ENCODE data around the gene MYO18A. TPM values are rescaled to one million over a fixed set of nuclear protein-coding genes. Genes with fewer than 3 reads are reported as not detected.

MYO18A gene
- total RNA-seq, 1 experiment from 2014 or later = 37.2 TPM

DNA sequence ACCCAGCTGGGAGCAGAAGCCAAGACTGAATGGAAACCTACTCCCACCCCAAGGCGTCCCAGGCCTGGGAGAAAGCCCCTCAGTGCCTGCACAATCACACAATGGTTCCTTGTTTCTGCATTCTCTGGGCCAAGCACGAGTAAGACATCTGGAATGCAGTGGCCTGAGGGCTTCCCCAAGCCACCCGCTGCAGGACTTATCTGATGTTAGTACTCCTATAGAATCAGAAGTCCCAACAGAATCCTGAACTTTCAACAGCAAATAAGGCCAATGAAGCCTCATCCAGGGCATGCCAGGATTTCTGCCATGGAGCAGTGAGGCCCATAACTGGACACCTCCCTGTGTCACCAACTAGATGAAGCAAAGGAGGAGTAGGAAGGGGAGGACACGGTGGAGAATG, 28.6 kb downstream of the MYO18A start:
- H3K27ac ChIP-seq (ENCODE audit: low read depth, low read length) = peak overlapping the region; percentile 81
- H3K79me2 ChIP-seq (ENCODE audit: insufficient read depth, low read length) = peaks cover 44% of the 10 kb centered on the region
- peaks cover 87 to 99% of the 10 kb centered on the region in 2 experiments for H3K4me1 ChIP-seq (ENCODE audit: control insufficient read depth in 1 of 2, insufficient read depth in 2 of 2, low read length in 2 of 2)
- H3K36me3 ChIP-seq (ENCODE audit: control insufficient read depth in 1 of 2, insufficient read depth in 2 of 2, low read length in 2 of 2) = no peaks in the 10 kb centered on the region
- ChIA-PET CTCF (interaction anchor here (1.2 to 1.9 kb wide), 3 partner anchors 27 to 139 kb away, joined by 4 to 14 read pairs (median 5); partner anchors contain the start of gene MYO18A), RAD21 (ENCODE audit: low non-redundant PET in 1 of 2, low total read pairs in 2 of 2, uncharacterized antibody in 2 of 2, unreplicated experiment in 2 of 2) (interaction anchor here (0.6 to 1.1 kb wide), 2 partner anchors 28 to 29 kb away, joined by 3 to 4 read pairs; partner anchors contain the start of gene MYO18A (in 2 of the 2)), POLR2A (no interaction called here)
- peak; percentile 70 for DNase-seq (ENCODE audit: low read depth, low spot score)
- no TSS peak for BruUV-seq (replicated peaks)
- no peaks in the 10 kb centered on the region for H3K27me3 ChIP-seq (ENCODE audit: insufficient read depth, low read length)
- H4K20me1 ChIP-seq (ENCODE audit: insufficient read depth) = no peaks in the 10 kb centered on the region
- ATAC-seq = peak; percentile 28
- no peaks in the 10 kb centered on the region for H3K9me3 ChIP-seq (ENCODE audit: control insufficient read depth in 1 of 2, insufficient read depth in 1 of 2, low read depth in 1 of 2, low read length in 2 of 2)
- intact Hi-C loops (cut with micrococcal nuclease) = loop anchor here (1.0 kb wide), 1 partner anchor 68 kb away; no protein-coding TSS in a partner anchor
- H3K9me2 ChIP-seq (ENCODE audit: insufficient read depth) = no peaks in the 10 kb centered on the region
- H2AFZ ChIP-seq (ENCODE audit: low read depth, low read length, poor library complexity, severe bottlenecking) = no peak overlapping the region
- no peak for TF ChIP-seq ZFX (IDR thresholded peaks at IDR 0.05)
- TF ChIP-seq SP1 (IDR thresholded peaks at IDR 0.05; ENCODE audit: low read depth) = peak; percentile 62
- TF ChIP-seq FOSL1 (IDR thresholded peaks at IDR 0.05; ENCODE audit: low read depth) = 0 out of 2 replicates have a peak, but pooled peaks have one; percentile 27
- peak; percentile 53 for TF ChIP-seq JUND (IDR thresholded peaks at IDR 0.05)
- 0 out of 2 replicates have a peak, but pooled peaks have one; percentile 17 for TF ChIP-seq EGR1 (IDR thresholded peaks at IDR 0.05; ENCODE audit: low read depth)
- no peak for TF ChIP-seq ZNF274 (IDR thresholded peaks at IDR 0.05; ENCODE audit: low read depth, low read length)
- peak overlapping the region; percentile 84 for H3K4me2 ChIP-seq (ENCODE audit: low read length)
- peak overlapping the region in 1 of 2 experiments; percentile 37; a peak in 2 of 4 replicates for H3K4me3 ChIP-seq (replicated peaks in 1 of 2; ENCODE audit: low read depth in 1 of 2, low read length in 2 of 2)
- H3K9ac ChIP-seq (ENCODE audit: low read length) = peak overlapping the region; percentile 47

DNA sequence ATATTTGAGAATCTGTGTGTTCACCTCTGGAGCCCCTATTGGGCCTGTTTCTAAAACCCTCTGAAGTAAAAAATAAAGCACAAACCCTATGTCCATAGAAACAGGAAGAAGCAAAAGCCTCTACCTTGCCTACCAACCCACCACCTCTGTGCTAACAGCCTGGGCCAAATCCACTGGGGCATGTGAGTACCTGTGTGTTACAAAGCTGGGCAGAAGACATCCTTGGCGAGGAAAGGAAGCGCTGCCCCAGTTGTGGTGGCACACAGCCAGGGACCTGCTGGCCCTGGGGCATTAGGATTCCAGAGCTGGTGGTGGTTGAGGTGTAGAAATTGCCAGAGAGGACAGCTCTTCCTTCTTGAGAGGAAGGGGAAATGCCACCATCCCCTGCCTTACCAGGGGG, 30.0 kb downstream of the MYO18A start:
- Histone ChIP-seq H3K9me3 (ENCODE audit: control insufficient read depth in 1 of 2, insufficient read depth in 1 of 2, low read depth in 1 of 2, low read length in 2 of 2) (no peaks in the 10 kb centered on the region), H4K20me1 (ENCODE audit: insufficient read depth) (no peaks in the 10 kb centered on the region), H3K27ac (ENCODE audit: low read depth, low read length) (peak overlapping the region; percentile 81), H3K4me3 (replicated peaks in 1 of 2; ENCODE audit: low read depth in 1 of 2, low read length in 2 of 2) (no peak overlapping the region), H3K9me2 (ENCODE audit: insufficient read depth) (no peaks in the 10 kb centered on the region), H3K9ac (ENCODE audit: low read length) (no peak overlapping the region), H3K79me2 (ENCODE audit: insufficient read depth, low read length) (peaks cover 34% of the 10 kb centered on the region; the same call in 1 of the 2 replicates), H3K27me3 (ENCODE audit: insufficient read depth, low read length) (no peaks in the 10 kb centered on the region), H3K36me3 (ENCODE audit: control insufficient read depth in 1 of 2, insufficient read depth in 2 of 2, low read length in 2 of 2) (no peaks in the 10 kb centered on the region), H3K4me1 (ENCODE audit: control insufficient read depth in 1 of 2, insufficient read depth in 2 of 2, low read length in 2 of 2) (peaks cover 81 to 96% of the 10 kb centered on the region in 2 experiments), H3K4me2 (ENCODE audit: low read length) (peak overlapping the region; percentile 84), H2AFZ (ENCODE audit: low read depth, low read length, poor library complexity, severe bottlenecking) (no peak overlapping the region)
- no peak for DNase-seq (ENCODE audit: low read depth, low spot score)
- RAD21 ChIA-PET (ENCODE audit: low non-redundant PET in 1 of 2, low total read pairs in 2 of 2, uncharacterized antibody in 2 of 2, unreplicated experiment in 2 of 2) = interaction anchor here (0.8 to 2.1 kb wide), 3 partner anchors 27 to 70 kb away, joined by 3 to 6 read pairs (median 4); no protein-coding TSS in a partner anchor
- CTCF ChIA-PET = interaction anchor here (0.7 to 6.2 kb wide), 7 partner anchors 26 to 142 kb away, joined by 3 to 127 read pairs (median 9); partner anchors contain the start of gene MYO18A
- TF ChIP-seq ZNF274 (IDR thresholded peaks at IDR 0.05; ENCODE audit: low read depth, low read length) (no peak), JUND (IDR thresholded peaks at IDR 0.05) (no peak), SP1 (IDR thresholded peaks at IDR 0.05; ENCODE audit: low read depth) (no peak), SIN3A (IDR thresholded peaks at IDR 0.05; ENCODE audit: low read depth) (no peak), EZH2phosphoT487 (IDR thresholded peaks at IDR 0.05; ENCODE audit: borderline replicate concordance) (no peak), FOSL1 (IDR thresholded peaks at IDR 0.05; ENCODE audit: low read depth) (no peak), MAX (IDR thresholded peaks at IDR 0.05) (no peak), POLR2A (IDR thresholded peaks at IDR 0.05; ENCODE audit: borderline replicate concordance, extremely low read depth, insufficient read depth, insufficient read length) (no peak), CBX3 (IDR thresholded peaks at IDR 0.05; ENCODE audit: low read depth) (no peak)
- TF ChIP-seq, protein P1, sequence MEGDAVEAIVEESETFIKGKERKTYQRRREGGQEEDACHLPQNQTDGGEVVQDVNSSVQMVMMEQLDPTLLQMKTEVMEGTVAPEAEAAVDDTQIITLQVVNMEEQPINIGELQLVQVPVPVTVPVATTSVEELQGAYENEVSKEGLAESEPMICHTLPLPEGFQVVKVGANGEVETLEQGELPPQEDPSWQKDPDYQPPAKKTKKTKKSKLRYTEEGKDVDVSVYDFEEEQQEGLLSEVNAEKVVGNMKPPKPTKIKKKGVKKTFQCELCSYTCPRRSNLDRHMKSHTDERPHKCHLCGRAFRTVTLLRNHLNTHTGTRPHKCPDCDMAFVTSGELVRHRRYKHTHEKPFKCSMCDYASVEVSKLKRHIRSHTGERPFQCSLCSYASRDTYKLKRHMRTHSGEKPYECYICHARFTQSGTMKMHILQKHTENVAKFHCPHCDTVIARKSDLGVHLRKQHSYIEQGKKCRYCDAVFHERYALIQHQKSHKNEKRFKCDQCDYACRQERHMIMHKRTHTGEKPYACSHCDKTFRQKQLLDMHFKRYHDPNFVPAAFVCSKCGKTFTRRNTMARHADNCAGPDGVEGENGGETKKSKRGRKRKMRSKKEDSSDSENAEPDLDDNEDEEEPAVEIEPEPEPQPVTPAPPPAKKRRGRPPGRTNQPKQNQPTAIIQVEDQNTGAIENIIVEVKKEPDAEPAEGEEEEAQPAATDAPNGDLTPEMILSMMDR (IDR thresholded peaks at IDR 0.05 in 2 of 3, conservative IDR thresholded peaks at IDR 0.05 in 1 of 3; ENCODE audit: borderline replicate concordance in 1 of 3, insufficient read depth in 1 of 3, low read depth in 2 of 3, low read length in 2 of 3) = no peak
- POLR2A ChIA-PET = interaction anchor here (0.9 to 1.4 kb wide), 4 partner anchors 22 to 141 kb away, joined by 3 to 4 read pairs (median 4); no protein-coding TSS in a partner anchor
- BruUV-seq (replicated peaks) = no TSS peak
- intact Hi-C loops (cut with micrococcal nuclease) = no loop called here
- no peak for ATAC-seq

Measured in HCT116 (cell line).